Astrocyte (in vitro differentiated cells and primary cell): ENCODE results near the gene CNTNAP2. TPM values are rescaled to one million over a fixed set of nuclear protein-coding genes. Genes with fewer than 3 reads are reported as not detected.

ENCODE experiments used
- DNase-seq: peaks from one replicate; pipeline ENCODE4 v3.0.0-alpha.2; 2010; ENCODE audit warnings: low read depth
- FAIRE-seq: peaks from 2 replicates; lab custom pipeline; 2011; peaks lifted over from hg19 to GRCh38; lab: Jason Lieb, UNC
- H2AFZ ChIP-seq: 2 replicates; pipeline ENCODE4 v1.6.0; 2012; ENCODE audit warnings: low read depth, low read length, inconsistent platforms
- H3K27ac ChIP-seq: 2 replicates; pipeline ENCODE4 v1.5.1; 2011; ENCODE audit warnings: low read depth, low read length, inconsistent platforms
- H3K27me3 ChIP-seq: 2 replicates; pipeline ENCODE4 v1.6.0; 2011; ENCODE audit warnings: low read length, inconsistent platforms; ENCODE audit not compliant: insufficient read depth
- H3K36me3 ChIP-seq: 2 replicates; pipeline ENCODE4 v1.5.1; 2011; ENCODE audit warnings: low read length, inconsistent platforms; ENCODE audit not compliant: insufficient read depth
- H3K4me1 ChIP-seq: 2 replicates; pipeline ENCODE4 v1.5.1; 2011; ENCODE audit warnings: low read length, inconsistent platforms; ENCODE audit not compliant: insufficient read depth
- H3K4me2 ChIP-seq: 2 replicates; pipeline ENCODE4 v1.6.0; 2012; ENCODE audit warnings: low read length, inconsistent platforms
- H3K4me3 ChIP-seq: 2 replicates; pipeline ENCODE4 v1.5.1; 2011; ENCODE audit warnings: low read depth, mild to moderate bottlenecking, low read length, inconsistent platforms; ENCODE audit not compliant: insufficient read depth
- H3K79me2 ChIP-seq: 2 replicates; pipeline ENCODE4 v1.6.0; 2012; ENCODE audit warnings: mild to moderate bottlenecking, low read length, inconsistent platforms; ENCODE audit not compliant: insufficient read depth
- H3K9ac ChIP-seq: 2 replicates; pipeline ENCODE4 v1.6.0; 2012; ENCODE audit warnings: mild to moderate bottlenecking, low read length, inconsistent platforms
- H3K9me3 ChIP-seq: 2 replicates; pipeline ENCODE4 v1.5.1; 2012; ENCODE audit warnings: low read depth, mild to moderate bottlenecking, low read length, inconsistent platforms; ENCODE audit not compliant: insufficient read depth
- H4K20me1 ChIP-seq: 2 replicates; pipeline ENCODE4 v1.6.0; 2012; ENCODE audit warnings: low read length, inconsistent platforms; ENCODE audit not compliant: insufficient read depth
- H3K27ac Mint-ChIP-seq: one replicate; pipeline ENCODE4 v1.8.0; 2021; ENCODE audit warnings: mild to moderate bottlenecking, mixed read lengths; ENCODE audit not compliant: unreplicated experiment
- H3K27me3 Mint-ChIP-seq: one replicate; pipeline ENCODE4 v1.8.0; 2021; ENCODE audit warnings: low read depth, mixed read lengths; ENCODE audit not compliant: unreplicated experiment
- H3K36me3 Mint-ChIP-seq: one replicate; pipeline ENCODE4 v1.8.0; 2021; ENCODE audit warnings: low read depth, mixed read lengths; ENCODE audit not compliant: unreplicated experiment
- H3K4me1 Mint-ChIP-seq: one replicate; pipeline ENCODE4 v1.8.0; 2021; ENCODE audit warnings: low read depth, mixed read lengths; ENCODE audit not compliant: unreplicated experiment
- H3K4me3 Mint-ChIP-seq: one replicate; pipeline ENCODE4 v1.8.0; 2021; ENCODE audit warnings: mild to moderate bottlenecking, moderate library complexity, mixed read lengths; ENCODE audit not compliant: unreplicated experiment
- H3K9me3 Mint-ChIP-seq: one replicate; pipeline ENCODE4 v1.8.0; 2021; ENCODE audit warnings: mild to moderate bottlenecking, mixed read lengths; ENCODE audit not compliant: unreplicated experiment
- EZH2 ChIP-seq: IDR thresholded peaks from 2 replicates; pipeline ENCODE4 v1.6.1; 2012; ENCODE audit warnings: mild to moderate bottlenecking, low read length, inconsistent platforms; ENCODE audit not compliant: insufficient read depth
- total RNA-seq: library from RNA; stranded (reverse); gene quantifications from 2 replicates; pipeline ENCODE4 v1.2.1, GENCODE V29; 2021
- TF ChIP-seq, protein P1 (sequence below): IDR thresholded peaks from 2 replicates; pipeline ENCODE4 v1.5.1; 2011; ENCODE audit warnings: low read depth, mild to moderate bottlenecking, inconsistent platforms, low read length, moderate library complexity; ENCODE audit not compliant: insufficient read depth

The CNTNAP2 gene
- total RNA-seq, 1 donor from 2014 or later, result 20.0 TPM

DNA sequence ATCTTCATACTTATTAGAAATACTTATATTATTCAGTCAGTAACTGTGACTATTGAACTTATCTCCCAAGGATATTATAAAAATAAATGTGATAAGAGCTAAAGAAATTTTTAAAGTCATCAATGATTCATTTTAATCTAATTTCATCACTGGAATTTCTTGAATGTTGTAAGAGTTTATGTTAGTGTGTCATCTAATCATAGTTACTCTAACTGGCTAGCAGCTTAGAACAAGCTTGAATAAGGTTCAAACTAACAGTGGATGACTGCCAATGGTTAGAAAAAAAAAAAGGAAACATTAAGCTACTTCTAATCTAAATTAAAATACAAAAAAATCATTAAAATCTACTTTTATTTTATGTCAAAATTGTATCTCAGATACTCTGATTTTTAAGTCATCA, 1066.3 kb downstream of the CNTNAP2 start:
- Histone ChIP-seq H3K79me2 (no peaks in the 10 kb centered on the region), H3K9me3 (peaks cover 3% of the 10 kb centered on the region), H3K4me3 (no peak overlapping the region), H3K4me1 (no peaks in the 10 kb centered on the region), H3K9ac (no peak overlapping the region), H3K27ac (no peak overlapping the region), H4K20me1 (no peaks in the 10 kb centered on the region), H3K4me2 (no peak overlapping the region), H3K27me3 (no peaks in the 10 kb centered on the region), H2AFZ (no peak overlapping the region), H3K36me3 (no peaks in the 10 kb centered on the region)
- DNase-seq, result no peak
- Mint-ChIP-seq H3K4me1 (no peaks in the 10 kb centered on the region), H3K9me3 (peaks cover 2% of the 10 kb centered on the region), H3K36me3 (no peaks in the 10 kb centered on the region), H3K27ac (no peak overlapping the region), H3K27me3 (no peaks in the 10 kb centered on the region), H3K4me3 (no peak overlapping the region)
- no peak for TF ChIP-seq EZH2
- TF ChIP-seq, protein P1, sequence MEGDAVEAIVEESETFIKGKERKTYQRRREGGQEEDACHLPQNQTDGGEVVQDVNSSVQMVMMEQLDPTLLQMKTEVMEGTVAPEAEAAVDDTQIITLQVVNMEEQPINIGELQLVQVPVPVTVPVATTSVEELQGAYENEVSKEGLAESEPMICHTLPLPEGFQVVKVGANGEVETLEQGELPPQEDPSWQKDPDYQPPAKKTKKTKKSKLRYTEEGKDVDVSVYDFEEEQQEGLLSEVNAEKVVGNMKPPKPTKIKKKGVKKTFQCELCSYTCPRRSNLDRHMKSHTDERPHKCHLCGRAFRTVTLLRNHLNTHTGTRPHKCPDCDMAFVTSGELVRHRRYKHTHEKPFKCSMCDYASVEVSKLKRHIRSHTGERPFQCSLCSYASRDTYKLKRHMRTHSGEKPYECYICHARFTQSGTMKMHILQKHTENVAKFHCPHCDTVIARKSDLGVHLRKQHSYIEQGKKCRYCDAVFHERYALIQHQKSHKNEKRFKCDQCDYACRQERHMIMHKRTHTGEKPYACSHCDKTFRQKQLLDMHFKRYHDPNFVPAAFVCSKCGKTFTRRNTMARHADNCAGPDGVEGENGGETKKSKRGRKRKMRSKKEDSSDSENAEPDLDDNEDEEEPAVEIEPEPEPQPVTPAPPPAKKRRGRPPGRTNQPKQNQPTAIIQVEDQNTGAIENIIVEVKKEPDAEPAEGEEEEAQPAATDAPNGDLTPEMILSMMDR, result no peak
- no peak for FAIRE-seq

DNA sequence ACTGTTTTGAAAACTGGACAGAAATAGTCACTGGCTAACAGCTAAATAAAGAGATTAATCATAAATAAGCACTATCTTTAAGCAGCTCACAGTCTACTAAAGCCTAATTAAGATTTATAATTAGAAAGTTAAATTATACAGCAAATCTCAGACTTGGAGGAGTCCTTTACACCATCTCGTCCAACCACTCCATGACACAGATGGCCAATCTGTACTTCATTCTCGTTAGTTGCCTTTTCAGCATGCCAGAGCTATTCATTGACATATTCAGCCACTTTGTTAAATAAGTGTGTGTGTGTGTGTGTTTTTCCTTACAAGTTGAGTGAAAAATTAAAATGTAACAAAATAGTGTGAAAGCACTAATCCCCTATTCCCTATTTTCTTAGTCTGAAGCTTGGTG, 1066.7 kb downstream of the CNTNAP2 start:
- Histone ChIP-seq H3K79me2 (no peaks in the 10 kb centered on the region), H3K9me3 (peaks cover 3% of the 10 kb centered on the region), H3K27ac (no peak overlapping the region), H4K20me1 (no peaks in the 10 kb centered on the region), H2AFZ (no peak overlapping the region), H3K9ac (no peak overlapping the region), H3K27me3 (no peaks in the 10 kb centered on the region), H3K4me1 (no peaks in the 10 kb centered on the region), H3K36me3 (no peaks in the 10 kb centered on the region), H3K4me3 (no peak overlapping the region), H3K4me2 (no peak overlapping the region)
- Mint-ChIP-seq H3K27me3 (no peaks in the 10 kb centered on the region), H3K27ac (no peak overlapping the region), H3K4me3 (no peak overlapping the region), H3K4me1 (no peaks in the 10 kb centered on the region), H3K9me3 (peaks cover 2% of the 10 kb centered on the region), H3K36me3 (no peaks in the 10 kb centered on the region)
- TF ChIP-seq, protein P1, result no peak
- TF ChIP-seq EZH2, result no peak
- no peak for FAIRE-seq
- DNase-seq, result no peak

DNA sequence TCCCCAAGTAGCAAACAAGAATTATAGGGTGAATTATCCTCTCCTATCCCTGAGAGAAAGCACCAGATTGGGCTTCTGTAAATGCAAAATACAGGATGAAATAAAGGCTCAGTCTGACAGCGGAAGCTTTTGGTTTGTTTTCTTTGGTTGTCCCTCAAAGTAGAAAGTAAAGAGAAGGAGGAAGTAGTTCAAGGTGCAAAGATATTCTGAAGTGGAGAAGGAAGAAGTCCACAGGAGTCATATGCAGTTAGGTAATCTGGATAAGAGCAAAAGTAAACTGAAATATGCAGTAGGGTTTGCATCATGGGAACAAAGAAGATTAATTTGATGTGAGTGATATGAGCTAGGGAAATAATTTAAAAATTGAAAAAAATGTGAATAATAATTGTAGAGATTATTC, 1071.9 kb downstream of the CNTNAP2 start:
- Mint-ChIP-seq H3K4me1 (peaks cover 1% of the 10 kb centered on the region), H3K9me3 (peaks cover 3% of the 10 kb centered on the region), H3K4me3 (no peak overlapping the region), H3K27me3 (no peaks in the 10 kb centered on the region), H3K36me3 (no peaks in the 10 kb centered on the region), H3K27ac (no peak overlapping the region)
- no peak overlapping the region for H2AFZ ChIP-seq
- TF ChIP-seq, protein P1, result no peak
- TF ChIP-seq EZH2, result no peak
- H3K4me1 ChIP-seq, result no peaks in the 10 kb centered on the region
- peaks cover 3% of the 10 kb centered on the region for H3K9me3 ChIP-seq
- H3K27me3 ChIP-seq, result no peaks in the 10 kb centered on the region
- H4K20me1 ChIP-seq, result no peaks in the 10 kb centered on the region
- DNase-seq, result no peak
- H3K79me2 ChIP-seq, result no peaks in the 10 kb centered on the region
- H3K4me2 ChIP-seq, result no peak overlapping the region
- H3K9ac ChIP-seq, result no peak overlapping the region
- H3K4me3 ChIP-seq, result no peak overlapping the region
- H3K36me3 ChIP-seq, result no peaks in the 10 kb centered on the region
- FAIRE-seq, result no peak
- no peak overlapping the region for H3K27ac ChIP-seq
